Measurements from ENCODE around the gene IMPDH1. TPM values are rescaled to one million over a fixed set of nuclear protein-coding genes. Genes with fewer than 3 reads are reported as not detected.
A peak's percentile ranks its signal among the peaks of the same experiment; 100 is the strongest.

Gene IMPDH1
- total and polyA plus RNA-seq, 2 experiments from 2014 or later, result 34.7 to 70.5 TPM

DNA sequence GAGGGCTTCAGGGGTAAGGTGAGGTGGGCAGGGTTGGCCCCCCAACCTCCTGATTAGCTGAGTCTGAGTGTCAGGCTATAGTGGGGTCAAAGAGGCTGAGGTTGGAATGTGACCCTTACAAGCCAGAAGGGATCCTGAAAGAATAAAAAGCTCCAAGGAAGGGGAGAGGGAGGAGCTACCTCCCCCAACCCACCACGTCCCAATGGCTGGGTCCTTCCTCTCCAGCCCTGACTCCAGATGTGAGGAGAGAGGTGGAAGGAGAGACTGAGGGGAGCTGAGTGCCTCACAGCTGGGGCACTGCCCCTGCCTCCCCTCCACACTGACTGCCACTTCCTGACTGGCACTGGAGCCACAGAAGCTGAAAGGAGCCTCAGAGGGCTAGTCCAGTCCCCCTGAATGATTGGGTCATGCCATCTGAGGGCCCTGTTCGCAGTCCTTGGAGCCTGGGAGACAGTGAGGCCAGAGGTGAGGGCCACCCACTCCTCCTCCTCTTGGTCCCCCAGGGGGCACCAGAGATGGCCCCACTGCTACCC lies 20.6 kb downstream of the IMPDH1 start:
- 50% methylated on average over 2 of the region's 2 CpGs for WGBS (ENCODE audit: low lambda C conversion rate, missing lambda C conversion rate)
- Histone ChIP-seq H3K9me3 (ENCODE audit: low read depth) (no peaks in the 10 kb centered on the region), H3K4me2 (no peak overlapping the region), H2AFZ (no peak overlapping the region), H3K36me3 (replicated peaks; ENCODE audit: insufficient read depth, low read depth) (no peaks in the 10 kb centered on the region), H3K27me3 (peaks cover 3% of the 10 kb centered on the region), H3K27ac (no peak overlapping the region), H3K9me2 (replicated peaks; ENCODE audit: insufficient read depth) (no peaks in the 10 kb centered on the region), H3K4me1 (ENCODE audit: insufficient read depth) (no peaks in the 10 kb centered on the region), H3K79me2 (no peaks in the 10 kb centered on the region), H3K4me3 (no peak overlapping the region), H4K20me1 (ENCODE audit: insufficient read depth, poor library complexity, severe bottlenecking) (no peaks in the 10 kb centered on the region)
- TF ChIP-seq EZH2phosphoT487 (IDR thresholded peaks at IDR 0.05; ENCODE audit: low read depth, severe bottlenecking, unreplicated experiment) (no peak), EZH2 (IDR thresholded peaks at IDR 0.05; ENCODE audit: borderline replicate concordance) (no peak)
- TF ChIP-seq, protein P1, sequence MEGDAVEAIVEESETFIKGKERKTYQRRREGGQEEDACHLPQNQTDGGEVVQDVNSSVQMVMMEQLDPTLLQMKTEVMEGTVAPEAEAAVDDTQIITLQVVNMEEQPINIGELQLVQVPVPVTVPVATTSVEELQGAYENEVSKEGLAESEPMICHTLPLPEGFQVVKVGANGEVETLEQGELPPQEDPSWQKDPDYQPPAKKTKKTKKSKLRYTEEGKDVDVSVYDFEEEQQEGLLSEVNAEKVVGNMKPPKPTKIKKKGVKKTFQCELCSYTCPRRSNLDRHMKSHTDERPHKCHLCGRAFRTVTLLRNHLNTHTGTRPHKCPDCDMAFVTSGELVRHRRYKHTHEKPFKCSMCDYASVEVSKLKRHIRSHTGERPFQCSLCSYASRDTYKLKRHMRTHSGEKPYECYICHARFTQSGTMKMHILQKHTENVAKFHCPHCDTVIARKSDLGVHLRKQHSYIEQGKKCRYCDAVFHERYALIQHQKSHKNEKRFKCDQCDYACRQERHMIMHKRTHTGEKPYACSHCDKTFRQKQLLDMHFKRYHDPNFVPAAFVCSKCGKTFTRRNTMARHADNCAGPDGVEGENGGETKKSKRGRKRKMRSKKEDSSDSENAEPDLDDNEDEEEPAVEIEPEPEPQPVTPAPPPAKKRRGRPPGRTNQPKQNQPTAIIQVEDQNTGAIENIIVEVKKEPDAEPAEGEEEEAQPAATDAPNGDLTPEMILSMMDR (IDR thresholded peaks at IDR 0.05; ENCODE audit: poor library complexity), result no peak
- DNase-seq (ENCODE audit: low spot score), result no peak

DNA sequence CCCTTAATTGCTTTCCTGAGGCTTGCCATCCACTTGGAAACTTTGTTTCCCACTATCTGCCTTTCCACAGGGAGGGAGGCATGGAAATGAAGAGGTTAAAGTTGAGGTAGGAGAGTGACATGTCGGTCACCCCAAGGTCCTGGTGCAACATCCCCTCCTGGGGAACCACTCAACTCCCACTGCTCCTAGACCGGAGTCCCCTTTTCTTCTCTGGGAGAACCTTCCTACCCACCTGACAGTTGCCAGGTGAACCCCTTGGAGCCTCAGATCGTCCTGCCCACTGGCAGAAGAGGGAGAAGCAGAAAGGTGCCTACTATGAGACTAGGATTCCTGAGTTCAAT lies 21.7 kb downstream of the IMPDH1 start:
- no peak for DNase-seq (ENCODE audit: low spot score)
- Histone ChIP-seq H3K27ac (no peak overlapping the region), H3K79me2 (no peaks in the 10 kb centered on the region), H2AFZ (no peak overlapping the region), H3K4me3 (no peak overlapping the region), H3K9me2 (replicated peaks; ENCODE audit: insufficient read depth) (no peaks in the 10 kb centered on the region), H3K4me2 (no peak overlapping the region), H3K4me1 (ENCODE audit: insufficient read depth) (no peaks in the 10 kb centered on the region), H3K9me3 (ENCODE audit: low read depth) (no peaks in the 10 kb centered on the region), H4K20me1 (ENCODE audit: insufficient read depth, poor library complexity, severe bottlenecking) (no peaks in the 10 kb centered on the region), H3K27me3 (peaks cover 3% of the 10 kb centered on the region), H3K36me3 (replicated peaks; ENCODE audit: insufficient read depth, low read depth) (no peaks in the 10 kb centered on the region)
- TF ChIP-seq EZH2phosphoT487 (IDR thresholded peaks at IDR 0.05; ENCODE audit: low read depth, severe bottlenecking, unreplicated experiment), result no peak
- TF ChIP-seq, protein P1 (IDR thresholded peaks at IDR 0.05; ENCODE audit: poor library complexity), result no peak
- TF ChIP-seq EZH2 (IDR thresholded peaks at IDR 0.05; ENCODE audit: borderline replicate concordance), result no peak
- WGBS (ENCODE audit: low lambda C conversion rate, missing lambda C conversion rate), result 53% methylated on average over 3 of the region's 3 CpGs

DNA sequence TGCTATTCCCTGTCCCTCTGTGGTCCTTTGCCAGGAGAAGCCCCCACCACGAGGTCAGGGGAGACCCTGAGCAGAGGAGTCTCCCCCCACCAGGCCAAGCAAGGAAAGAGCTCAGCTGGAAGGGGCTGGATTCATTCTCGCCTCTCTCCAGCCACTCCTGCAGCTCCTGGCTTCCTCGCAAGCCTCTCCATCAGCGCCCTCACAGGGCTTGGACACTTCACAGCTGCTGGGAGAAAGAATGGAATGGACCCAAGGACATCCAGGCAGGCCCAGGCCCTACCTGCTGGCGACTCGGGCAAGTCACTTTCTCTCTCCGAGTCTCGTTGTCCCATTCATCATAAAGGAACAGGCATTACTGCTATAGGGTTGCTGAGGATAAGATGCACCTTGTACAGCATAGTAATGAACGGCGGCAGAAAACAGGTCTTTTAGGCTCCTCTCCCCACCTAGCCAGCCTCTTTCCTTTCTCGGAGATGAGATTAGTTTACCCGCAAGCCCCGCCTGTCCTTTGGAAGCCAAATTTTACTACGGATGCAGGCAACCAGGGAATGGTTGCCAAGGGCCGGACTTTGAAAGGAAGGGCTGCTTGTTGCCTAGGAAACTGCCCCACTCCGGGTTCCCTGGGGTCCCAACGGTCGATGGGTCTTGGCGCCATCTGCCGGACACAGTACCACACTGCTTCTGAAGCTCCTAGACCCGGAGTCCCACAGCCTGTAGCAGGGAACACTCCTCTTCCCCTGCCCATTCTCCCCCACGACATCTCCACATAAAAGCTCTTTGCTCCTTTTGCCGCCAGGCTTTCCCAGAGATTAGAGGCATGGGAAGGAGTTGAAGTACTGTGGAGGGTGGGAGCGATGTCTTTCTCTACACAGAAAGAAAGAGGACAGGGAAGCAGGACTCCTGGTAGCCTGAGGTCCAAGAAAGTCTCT lies 22.3 kb downstream of the IMPDH1 start:
- Histone ChIP-seq H4K20me1 (ENCODE audit: insufficient read depth, poor library complexity, severe bottlenecking) (no peaks in the 10 kb centered on the region), H3K4me3 (no peak overlapping the region), H3K9me3 (ENCODE audit: low read depth) (no peaks in the 10 kb centered on the region), H3K27ac (no peak overlapping the region), H3K4me2 (peak overlapping the region; percentile 42), H3K4me1 (ENCODE audit: insufficient read depth) (no peaks in the 10 kb centered on the region), H3K79me2 (no peaks in the 10 kb centered on the region), H2AFZ (no peak overlapping the region), H3K9me2 (replicated peaks; ENCODE audit: insufficient read depth) (no peaks in the 10 kb centered on the region), H3K36me3 (replicated peaks; ENCODE audit: insufficient read depth, low read depth) (no peaks in the 10 kb centered on the region), H3K27me3 (peaks cover 3% of the 10 kb centered on the region)
- WGBS (ENCODE audit: low lambda C conversion rate, missing lambda C conversion rate), result 28% methylated on average over 24 of the region's 24 CpGs
- TF ChIP-seq, protein P1 (IDR thresholded peaks at IDR 0.05; ENCODE audit: poor library complexity), result peak; percentile 89
- no peak for TF ChIP-seq EZH2phosphoT487 (IDR thresholded peaks at IDR 0.05; ENCODE audit: low read depth, severe bottlenecking, unreplicated experiment)
- peak; percentile 83 for DNase-seq (ENCODE audit: low spot score)
